RWPE1 (cell line): ENCODE measurements around the gene ERCC6L2.
A peak's percentile ranks its signal among the peaks of the same experiment; 100 is the strongest.

Source experiments
- CTCF ChIA-PET: fragments of 350-600 bp; sonication (Branson Sonifier 250); formaldehyde crosslinking; extraction: SDS; loops from one replicate; lab custom pipeline; 2021; lab: Yijun Ruan, JAX
- POLR2A ChIA-PET: fragments of 400-600 bp; formaldehyde crosslinking; extraction: SDS; loops from one replicate; lab custom pipeline; 2020; ENCODE audit warnings: antibody characterized with exemption; ENCODE audit not compliant: low non-redundant PET; lab: Yijun Ruan, JAX
- DNase-seq: peaks from one replicate; pipeline ENCODE4 v3.0.0; 2012; ENCODE audit warnings: low spot score
- H3K27ac ChIP-seq: fragments of 450-650 bp; 2 replicates; pipeline ENCODE4 v1.5.1; 2017
- TF ChIP-seq, protein P1 (sequence below): fragments of 450-650 bp; conservative IDR thresholded peaks from 2 replicates; pipeline ENCODE4 v1.5.1; 2017; ENCODE audit warnings: low read depth, mild to moderate bottlenecking

The ERCC6L2 gene

DNA sequence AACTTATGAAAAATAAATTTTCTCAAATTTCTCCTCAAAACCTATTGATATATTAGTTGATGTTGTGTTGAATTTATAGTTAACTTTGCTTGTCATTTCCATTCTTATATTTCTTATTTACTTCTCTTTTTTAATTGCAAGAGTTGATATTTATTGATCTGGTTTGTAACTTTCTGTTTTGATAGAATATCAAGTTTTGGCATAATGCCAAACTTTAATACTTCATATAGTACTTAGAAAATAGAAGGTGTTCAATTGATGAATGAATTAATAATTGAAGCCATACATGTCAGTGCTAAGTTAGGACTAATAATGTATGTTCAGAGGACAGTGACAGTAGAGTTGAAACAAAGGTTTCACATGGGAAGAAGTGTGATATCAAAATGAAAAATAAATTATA is 27.9 kb downstream of the ERCC6L2 start:
- TF ChIP-seq, protein P1, sequence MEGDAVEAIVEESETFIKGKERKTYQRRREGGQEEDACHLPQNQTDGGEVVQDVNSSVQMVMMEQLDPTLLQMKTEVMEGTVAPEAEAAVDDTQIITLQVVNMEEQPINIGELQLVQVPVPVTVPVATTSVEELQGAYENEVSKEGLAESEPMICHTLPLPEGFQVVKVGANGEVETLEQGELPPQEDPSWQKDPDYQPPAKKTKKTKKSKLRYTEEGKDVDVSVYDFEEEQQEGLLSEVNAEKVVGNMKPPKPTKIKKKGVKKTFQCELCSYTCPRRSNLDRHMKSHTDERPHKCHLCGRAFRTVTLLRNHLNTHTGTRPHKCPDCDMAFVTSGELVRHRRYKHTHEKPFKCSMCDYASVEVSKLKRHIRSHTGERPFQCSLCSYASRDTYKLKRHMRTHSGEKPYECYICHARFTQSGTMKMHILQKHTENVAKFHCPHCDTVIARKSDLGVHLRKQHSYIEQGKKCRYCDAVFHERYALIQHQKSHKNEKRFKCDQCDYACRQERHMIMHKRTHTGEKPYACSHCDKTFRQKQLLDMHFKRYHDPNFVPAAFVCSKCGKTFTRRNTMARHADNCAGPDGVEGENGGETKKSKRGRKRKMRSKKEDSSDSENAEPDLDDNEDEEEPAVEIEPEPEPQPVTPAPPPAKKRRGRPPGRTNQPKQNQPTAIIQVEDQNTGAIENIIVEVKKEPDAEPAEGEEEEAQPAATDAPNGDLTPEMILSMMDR, result no peak
- POLR2A ChIA-PET, result no interaction called here
- no peak for DNase-seq
- H3K27ac ChIP-seq, result no peak overlapping the region
- CTCF ChIA-PET, result no interaction called here

DNA sequence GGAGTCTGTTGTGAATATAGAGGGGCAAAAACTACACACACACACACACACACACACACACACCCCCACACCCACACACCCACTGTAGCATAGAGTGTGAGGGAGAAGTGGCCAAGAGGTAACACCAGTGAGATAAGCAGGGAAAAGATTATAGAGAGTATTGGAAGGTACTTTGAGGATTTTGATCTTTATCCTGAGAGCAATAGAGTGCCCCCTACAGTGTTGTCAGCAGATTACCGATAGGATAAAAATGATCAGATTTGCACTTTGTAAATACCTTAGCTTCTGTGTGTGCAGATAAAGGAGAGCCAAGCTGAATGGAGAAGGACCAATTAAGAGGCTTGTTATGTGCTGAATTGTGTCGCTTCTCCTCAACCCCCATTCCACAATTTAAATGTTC is 32.3 kb downstream of the ERCC6L2 start:
- no peak overlapping the region for H3K27ac ChIP-seq
- no peak for DNase-seq
- TF ChIP-seq, protein P1, result peak; percentile 14; the same call in 1 of the 2 replicates
- ChIA-PET POLR2A (no interaction called here), CTCF (interaction anchor here (0.6 kb wide), 2 partner anchors 23 to 79 kb away, joined by 3 to 7 read pairs; no protein-coding TSS in a partner anchor)

DNA sequence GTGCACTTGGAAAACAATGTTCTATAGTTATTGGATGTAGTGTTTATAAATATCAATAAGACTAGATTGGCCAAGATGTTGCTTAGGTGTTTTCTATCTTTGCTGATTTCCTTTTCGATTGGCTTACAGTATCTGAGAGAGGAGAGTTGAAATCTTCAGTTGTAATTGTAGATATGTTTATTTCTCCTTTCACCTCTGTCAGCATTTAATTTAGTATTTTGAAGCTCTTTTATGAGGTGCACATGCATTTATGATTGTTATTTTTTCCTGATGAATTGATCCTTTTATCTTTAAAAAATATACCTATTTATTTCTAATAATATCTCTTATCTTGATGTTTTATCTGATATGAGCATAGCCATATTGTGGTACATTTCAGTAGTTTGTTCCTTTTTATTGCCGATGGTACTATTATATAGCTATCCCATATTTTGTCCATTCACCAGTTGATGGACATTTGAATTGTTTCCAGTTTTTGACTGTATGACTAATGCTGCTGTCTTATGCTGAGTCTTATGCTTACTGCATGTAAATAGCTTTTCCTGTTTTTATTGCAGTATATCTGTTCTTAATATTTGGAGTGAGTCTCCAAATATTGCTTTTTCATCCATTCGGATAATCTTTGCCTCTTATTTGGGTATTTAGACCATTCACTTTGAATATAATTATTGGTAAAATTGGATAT is 34.7 kb downstream of the ERCC6L2 start:
- ChIA-PET POLR2A (interaction anchor here (0.5 kb wide), 1 partner anchor 11 kb away, joined by 5 read pairs; no protein-coding TSS in a partner anchor), CTCF (interaction anchor here (0.7 kb wide), 1 partner anchor 264 kb away, joined by 4 read pairs; no protein-coding TSS in a partner anchor)
- peak; percentile 12 for DNase-seq

DNA sequence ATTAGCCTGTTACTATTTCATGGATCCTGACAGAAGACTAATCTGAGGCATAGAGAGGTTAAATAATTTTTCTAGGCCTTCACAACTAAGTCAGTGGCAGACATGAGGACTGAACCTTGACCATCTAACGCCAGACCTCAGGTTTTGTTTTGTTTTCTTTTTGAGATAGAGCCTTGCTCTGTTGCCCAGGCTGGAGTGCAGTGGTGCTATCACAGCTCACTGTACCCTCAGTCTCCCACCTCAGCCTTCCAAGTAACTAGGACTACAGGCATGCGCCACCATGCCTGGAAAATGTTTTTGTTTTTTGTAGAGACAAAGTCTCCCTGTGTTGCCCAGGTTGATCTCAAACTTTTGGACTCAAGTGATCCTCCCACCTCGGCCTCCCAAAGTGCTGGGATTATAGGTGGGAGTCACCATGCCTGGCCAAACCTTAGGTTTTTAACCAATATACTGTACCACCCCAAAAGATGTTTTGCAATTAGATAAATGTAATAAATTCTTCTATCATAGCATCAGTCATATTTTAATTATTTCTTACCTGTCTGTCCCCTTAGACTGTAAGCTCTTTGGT is 35.4 kb downstream of the ERCC6L2 start:
- TF ChIP-seq, protein P1, result no peak
- ChIA-PET CTCF (interaction anchor here (0.6 to 0.7 kb wide), 2 partner anchors 150 to 265 kb away, joined by 3 to 4 read pairs; no protein-coding TSS in a partner anchor), POLR2A (interaction anchor here (0.5 kb wide), 1 partner anchor 12 kb away, joined by 5 read pairs; no protein-coding TSS in a partner anchor)
- H3K27ac ChIP-seq, result no peak overlapping the region
- DNase-seq, result no peak

More for the DNA sequence above, 34.7 kb downstream of the ERCC6L2 start:
- no peak overlapping the region for H3K27ac ChIP-seq
- TF ChIP-seq, protein P1, result no peak

DNA sequence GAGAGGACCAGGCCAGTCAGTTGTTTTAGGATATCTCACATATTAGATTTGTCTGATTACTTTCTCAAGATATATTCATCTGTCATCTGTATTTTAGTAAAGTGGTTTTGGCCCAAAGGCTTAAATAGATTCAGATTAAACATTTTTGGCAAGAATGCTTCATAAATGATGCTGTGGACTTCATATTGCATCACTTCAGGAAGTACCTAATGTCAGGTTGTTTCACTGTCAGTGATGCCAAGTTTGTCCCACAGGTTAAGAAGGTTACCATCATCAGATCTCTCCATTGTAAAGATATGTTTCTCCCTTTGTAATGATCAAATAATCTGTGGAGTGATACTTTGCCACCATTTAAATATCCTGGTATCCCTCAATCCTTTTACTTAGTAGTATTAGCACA is 37.3 kb downstream of the ERCC6L2 start:
- H3K27ac ChIP-seq, result no peak overlapping the region
- TF ChIP-seq, protein P1, result no peak
- ChIA-PET POLR2A (no interaction called here), CTCF (interaction anchor here (0.6 kb wide), 1 partner anchor 460 kb away, joined by 3 read pairs; no protein-coding TSS in a partner anchor)
- DNase-seq, result no peak

DNA sequence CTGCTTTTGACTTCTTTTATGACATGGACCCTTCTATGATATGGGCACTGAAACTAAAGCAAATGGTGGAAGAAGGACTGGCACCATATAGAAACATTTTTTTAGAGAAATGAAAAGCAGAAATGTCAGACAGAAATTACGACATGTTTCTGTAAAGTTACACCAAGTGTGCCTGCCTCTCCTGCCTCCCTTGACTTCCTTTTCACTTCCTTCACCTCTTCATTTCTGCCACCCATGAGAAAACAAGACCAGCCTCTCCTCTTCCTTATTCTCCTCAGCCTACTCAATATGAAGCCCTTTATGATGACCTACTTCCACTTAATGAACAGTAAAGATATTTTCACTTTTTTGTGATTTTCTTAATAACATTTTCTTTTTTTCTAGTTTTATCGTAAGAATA is 44.5 kb downstream of the ERCC6L2 start:
- DNase-seq, result no peak
- TF ChIP-seq, protein P1, result no peak
- POLR2A ChIA-PET, result no interaction called here
- no peak overlapping the region for H3K27ac ChIP-seq
- CTCF ChIA-PET, result no interaction called here
